Liver (tissue), 3 donors: Measurements from ENCODE around the gene PCNX2.

Source experiments
- EGR1 ChIP-seq, 2 donors: IDR thresholded peaks; 2 replicates each; pipeline ENCODE4 v1.6.1; 2016 to 2018; ENCODE audit warnings: antibody characterized with exemption in 2 of 2, low read depth in 2 of 2
- GABPA ChIP-seq, 2 donors: IDR thresholded peaks in 1 of 2; conservative IDR thresholded peaks in 1 of 2; 2 replicates each; pipeline ENCODE4 v1.6.1; 2016; ENCODE audit warnings: antibody characterized with exemption in 2 of 2, mild to moderate bottlenecking in 1 of 2, moderate library complexity in 1 of 2
- JUND ChIP-seq, 2 donors: IDR thresholded peaks; 2 replicates each; pipeline ENCODE4 v1.6.1; 2016; ENCODE audit warnings: antibody characterized with exemption in 2 of 2
- RAD21 ChIP-seq, 2 donors: IDR thresholded peaks; 2 replicates each; pipeline ENCODE4 v1.6.1; 2016; ENCODE audit warnings: antibody characterized with exemption in 2 of 2, mild to moderate bottlenecking in 2 of 2
- SP1 ChIP-seq: IDR thresholded peaks from 2 replicates; pipeline ENCODE4 v1.6.1; 2018; ENCODE audit warnings: antibody characterized with exemption, mild to moderate bottlenecking
- TAF1 ChIP-seq: conservative IDR thresholded peaks from 2 replicates; pipeline ENCODE4 v1.6.1; 2016; ENCODE audit warnings: antibody characterized with exemption, mild to moderate bottlenecking
- ZBTB33 ChIP-seq: IDR thresholded peaks from 2 replicates; pipeline ENCODE4 v1.6.1; 2016; ENCODE audit warnings: antibody characterized with exemption
- TF ChIP-seq, protein P1 (sequence below): fragments of 150-350 bp; IDR thresholded peaks from 2 replicates; pipeline ENCODE4 v1.5.1; 2017; ENCODE audit warnings: improper control_type of control experiment, low read depth, low read length; ENCODE audit not compliant: missing input control
- TF ChIP-seq, protein P2 (sequence below): IDR thresholded peaks from 2 replicates; pipeline ENCODE4 v1.6.1; 2016; ENCODE audit warnings: antibody characterized with exemption
- TF ChIP-seq, protein P3 (sequence below): IDR thresholded peaks from 2 replicates; pipeline ENCODE4 v1.6.1; 2016; ENCODE audit warnings: antibody characterized with exemption
- donor health status: healthy.
- donor health status: healthy.

- TF ChIP-seq GABPA (IDR thresholded peaks at IDR 0.05 in 1 of 2, conservative IDR thresholded peaks at IDR 0.05 in 1 of 2): no peak
- no peak for TF ChIP-seq TAF1
- TF ChIP-seq, protein P1, sequence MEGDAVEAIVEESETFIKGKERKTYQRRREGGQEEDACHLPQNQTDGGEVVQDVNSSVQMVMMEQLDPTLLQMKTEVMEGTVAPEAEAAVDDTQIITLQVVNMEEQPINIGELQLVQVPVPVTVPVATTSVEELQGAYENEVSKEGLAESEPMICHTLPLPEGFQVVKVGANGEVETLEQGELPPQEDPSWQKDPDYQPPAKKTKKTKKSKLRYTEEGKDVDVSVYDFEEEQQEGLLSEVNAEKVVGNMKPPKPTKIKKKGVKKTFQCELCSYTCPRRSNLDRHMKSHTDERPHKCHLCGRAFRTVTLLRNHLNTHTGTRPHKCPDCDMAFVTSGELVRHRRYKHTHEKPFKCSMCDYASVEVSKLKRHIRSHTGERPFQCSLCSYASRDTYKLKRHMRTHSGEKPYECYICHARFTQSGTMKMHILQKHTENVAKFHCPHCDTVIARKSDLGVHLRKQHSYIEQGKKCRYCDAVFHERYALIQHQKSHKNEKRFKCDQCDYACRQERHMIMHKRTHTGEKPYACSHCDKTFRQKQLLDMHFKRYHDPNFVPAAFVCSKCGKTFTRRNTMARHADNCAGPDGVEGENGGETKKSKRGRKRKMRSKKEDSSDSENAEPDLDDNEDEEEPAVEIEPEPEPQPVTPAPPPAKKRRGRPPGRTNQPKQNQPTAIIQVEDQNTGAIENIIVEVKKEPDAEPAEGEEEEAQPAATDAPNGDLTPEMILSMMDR: no peak
- TF ChIP-seq SP1: no peak
- TF ChIP-seq, protein P2, sequence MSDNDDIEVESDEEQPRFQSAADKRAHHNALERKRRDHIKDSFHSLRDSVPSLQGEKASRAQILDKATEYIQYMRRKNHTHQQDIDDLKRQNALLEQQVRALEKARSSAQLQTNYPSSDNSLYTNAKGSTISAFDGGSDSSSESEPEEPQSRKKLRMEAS: no peak
- TF ChIP-seq EGR1 (IDR thresholded peaks at IDR 0.05; ENCODE audit: low read depth in 2 of 2): no peak
- TF ChIP-seq, protein P3, sequence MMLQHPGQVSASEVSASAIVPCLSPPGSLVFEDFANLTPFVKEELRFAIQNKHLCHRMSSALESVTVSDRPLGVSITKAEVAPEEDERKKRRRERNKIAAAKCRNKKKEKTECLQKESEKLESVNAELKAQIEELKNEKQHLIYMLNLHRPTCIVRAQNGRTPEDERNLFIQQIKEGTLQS: no peak
- no peak for TF ChIP-seq RAD21 (IDR thresholded peaks at IDR 0.05)
- no peak for TF ChIP-seq JUND (IDR thresholded peaks at IDR 0.05)
- TF ChIP-seq ZBTB33: no peak
These were observed 358.6 kb downstream of the PCNX2 start for GRCh38 chr1:232936941-232937340.
